SK-N-SH (cell line): ENCODE measurements around the gene C16orf87. TPM values are rescaled to one million over a fixed set of nuclear protein-coding genes. Genes with fewer than 3 reads are reported as not detected.

ENCODE experiments used
- CTCF ChIA-PET: fragments of 300-600, 350-600 bp; formaldehyde crosslinking; extraction: SDS; loops from one replicate; lab custom pipeline; 2021; lab: Yijun Ruan, JAX
- POLR2A ChIA-PET: fragments of 350-600 bp; sonication (Branson Sonifier 250); formaldehyde crosslinking; extraction: SDS; loops from one replicate; lab custom pipeline; 2020; ENCODE audit warnings: antibody characterized with exemption, inconsistent platforms; lab: Yijun Ruan, JAX
- DNase-seq: peaks from one replicate; pipeline ENCODE4 v3.0.0; 2012
- H2AFZ ChIP-seq: fragments of 200-600 bp; sonication (generic); 2 replicates; pipeline ENCODE4 v1.8.1; 2016; ENCODE audit warnings: antibody characterized with exemption, mild to moderate bottlenecking, low read depth
- H3F3A ChIP-seq: fragments of 200-600 bp; sonication (generic); replicated peaks from 2 replicates; pipeline ENCODE3; 2016; ENCODE audit warnings: antibody characterized with exemption, mild to moderate bottlenecking; ENCODE audit not compliant: insufficient read depth
- H3K27ac ChIP-seq, 2 experiments: fragments of 200-500 bp in 1 of 2; fragments of 200-600 bp in 1 of 2; sonication (Bioruptor generic) in 1 of 2; sonication (generic), shearing (Covaris generic) in 1 of 2; 2 replicates each; pipeline versions ENCODE4 v1.5.1 to v1.6.1; 2014 to 2016; ENCODE audit warnings: low read depth in 2 of 2, inconsistent platforms in 1 of 2, low read length in 1 of 2, mild to moderate bottlenecking in 1 of 2, mixed read lengths in 1 of 2
- H3K27me3 ChIP-seq: fragments of 200-600 bp; sonication (generic), shearing (Covaris generic); 2 replicates; pipeline ENCODE4 v1.6.1; 2016; ENCODE audit warnings: mixed run types; ENCODE audit not compliant: insufficient read depth
- H3K36me3 ChIP-seq, 2 experiments: fragments of 200-500 bp in 1 of 2; fragments of 200-600 bp in 1 of 2; sonication (Bioruptor generic) in 1 of 2; sonication (generic) in 1 of 2; replicated peaks in 1 of 2; 2 replicates each; pipeline versions ENCODE3 to v1.5.1; 2014 to 2016; ENCODE audit warnings: low read length in 1 of 2, mild to moderate bottlenecking in 1 of 2; ENCODE audit not compliant: insufficient read depth in 2 of 2, control insufficient read depth in 1 of 2
- H3K4me1 ChIP-seq, 2 experiments: fragments of 200-500 bp in 1 of 2; fragments of 200-600 bp in 1 of 2; sonication (Bioruptor generic) in 1 of 2; sonication (generic), shearing (Covaris generic) in 1 of 2; 2 replicates each; pipeline versions ENCODE4 v1.5.1 to v1.6.1; 2014 to 2016; ENCODE audit warnings: low read depth in 1 of 2, low read length in 1 of 2, mixed run types in 1 of 2; ENCODE audit not compliant: insufficient read depth in 2 of 2, control insufficient read depth in 1 of 2
- H3K4me2 ChIP-seq: fragments of 200-600 bp; sonication (generic), shearing (Covaris generic); 2 replicates; pipeline ENCODE4 v1.6.1; 2017; ENCODE audit warnings: mixed run types
- H3K4me3 ChIP-seq, 2 experiments: fragments of 200-500 bp in 1 of 2; fragments of 200-600 bp in 1 of 2; sonication (Bioruptor generic) in 1 of 2; sonication (generic), shearing (Covaris generic) in 1 of 2; 2 replicates each; pipeline versions ENCODE4 v1.5.1 to v1.8.1; 2014 to 2016; ENCODE audit warnings: low read depth in 2 of 2, inconsistent platforms in 1 of 2, low read length in 1 of 2, mild to moderate bottlenecking in 1 of 2, mixed read lengths in 1 of 2, moderate library complexity in 1 of 2
- H3K79me2 ChIP-seq: fragments of 200-600 bp; sonication (generic); 2 replicates; pipeline ENCODE4 v1.8.1; 2017; ENCODE audit warnings: mild to moderate bottlenecking; ENCODE audit not compliant: insufficient read depth
- H3K9ac ChIP-seq: fragments of 200-600 bp; sonication (generic); 2 replicates; pipeline ENCODE4 v1.6.1; 2017; ENCODE audit warnings: mixed run types
- H3K9me2 ChIP-seq: fragments of 200-600 bp; sonication (generic); 2 replicates; pipeline ENCODE4 v1.6.1; 2017; ENCODE audit warnings: mixed run types
- H3K9me3 ChIP-seq: fragments of 200-600 bp; sonication (generic); 2 replicates; pipeline ENCODE4 v1.6.1; 2017; ENCODE audit warnings: mixed run types, mild to moderate bottlenecking, moderate library complexity
- H4K20me1 ChIP-seq: fragments of 200-600 bp; sonication (generic); 2 replicates; pipeline ENCODE4 v1.6.1; 2017; ENCODE audit warnings: mild to moderate bottlenecking, mixed run types; ENCODE audit not compliant: insufficient read depth
- CHD2 ChIP-seq: fragments of 150-350 bp; IDR thresholded peaks from 2 replicates; pipeline ENCODE4 v1.6.1; 2018; ENCODE audit warnings: low read length; ENCODE audit not compliant: partially characterized antibody
- ELF1 ChIP-seq: IDR thresholded peaks from 2 replicates; pipeline ENCODE4 v1.4.0; 2012
- EZH2phosphoT487 ChIP-seq: fragments of 200-600 bp; sonication (generic); IDR thresholded peaks from 2 replicates; pipeline ENCODE4 v1.6.1; 2017; ENCODE audit warnings: low read depth, mixed run types, mild to moderate bottlenecking, antibody characterized with exemption, moderate library complexity, borderline replicate concordance
- FOXJ3 ChIP-seq: sonication (generic); formaldehyde crosslinking; IDR thresholded peaks from 2 replicates; pipeline ENCODE4 v1.5.1; 2020; ENCODE audit warnings: mild to moderate bottlenecking, missing genetic modification reagents
- GATA2 ChIP-seq: sonication (generic); formaldehyde crosslinking; IDR thresholded peaks from 2 replicates; pipeline ENCODE4 v1.5.0; 2020; ENCODE audit warnings: mild to moderate bottlenecking, missing genetic modification reagents
- JUND ChIP-seq: IDR thresholded peaks from 2 replicates; pipeline ENCODE4 v1.4.0; 2012
- NRF1 ChIP-seq: IDR thresholded peaks from 2 replicates; pipeline ENCODE4 v1.6.1; 2012; ENCODE audit warnings: low read depth, mild to moderate bottlenecking, low read length
- POLR2AphosphoS5 ChIP-seq: IDR thresholded peaks from 2 replicates; pipeline ENCODE4 v1.6.1; 2012; ENCODE audit warnings: low read depth, low read length
- RAD21 ChIP-seq: IDR thresholded peaks from 2 replicates; pipeline ENCODE4 v1.6.1; 2012; ENCODE audit warnings: mild to moderate bottlenecking, low read length
- RCOR1 ChIP-seq: fragments of 150-350 bp; IDR thresholded peaks from 2 replicates; pipeline ENCODE4 v1.6.1; 2017; ENCODE audit warnings: antibody characterized with exemption, low read length
- RFX5 ChIP-seq: IDR thresholded peaks from 2 replicates; pipeline ENCODE4 v1.6.1; 2012; ENCODE audit warnings: mild to moderate bottlenecking, improper control_type of control experiment, low read length
- SIN3A ChIP-seq: IDR thresholded peaks from 2 replicates; pipeline ENCODE4 v1.6.1; 2012; ENCODE audit warnings: low read depth, mild to moderate bottlenecking, low read length, moderate library complexity, borderline replicate concordance
- TAF1 ChIP-seq: IDR thresholded peaks from 2 replicates; pipeline ENCODE4 v1.6.1; 2012; ENCODE audit warnings: low read depth, mild to moderate bottlenecking, low read length, moderate library complexity, borderline replicate concordance
- TCF12 ChIP-seq: IDR thresholded peaks from 2 replicates; pipeline ENCODE4 v1.4.0; 2012
- USF2 ChIP-seq: fragments of 150-350 bp; IDR thresholded peaks from 2 replicates; pipeline ENCODE4 v1.6.1; 2017; ENCODE audit warnings: antibody characterized with exemption, low read length, low read depth, borderline replicate concordance
- YY1 ChIP-seq: IDR thresholded peaks from 2 replicates; pipeline ENCODE4 v1.4.0; 2012; ENCODE audit warnings: low read depth, mild to moderate bottlenecking
- WGBS: methylation state at CpG from one replicate; pipeline ENCODE4 v1.1.6; 2017; ENCODE audit warnings: low lambda C conversion rate; 5-methylcytosine and 5-hydroxymethylcytosine counted together
- polyA plus RNA-seq, 3 experiments: library from polyadenylated mRNA; depleted of rRNA; stranded (reverse); fragments of >200 nt; gene quantifications; 2 replicates each; pipeline ENCODE4 v1.2.3, GENCODE V29; 2012
- TF ChIP-seq, protein P1 (sequence below): IDR thresholded peaks from 2 replicates; pipeline ENCODE4 v1.4.0; 2012; ENCODE audit warnings: low read depth, borderline replicate concordance
- TF ChIP-seq, protein P2 (sequence below): IDR thresholded peaks from 2 replicates; pipeline ENCODE4 v1.4.0; 2012; ENCODE audit warnings: low read depth
- TF ChIP-seq, protein P3 (sequence below): IDR thresholded peaks from 2 replicates; pipeline ENCODE4; 2012

The C16orf87 gene
- polyA plus RNA-seq, 1 of the 3 experiments (the other 2 are of a cell fraction) = 3.5 TPM

DNA sequence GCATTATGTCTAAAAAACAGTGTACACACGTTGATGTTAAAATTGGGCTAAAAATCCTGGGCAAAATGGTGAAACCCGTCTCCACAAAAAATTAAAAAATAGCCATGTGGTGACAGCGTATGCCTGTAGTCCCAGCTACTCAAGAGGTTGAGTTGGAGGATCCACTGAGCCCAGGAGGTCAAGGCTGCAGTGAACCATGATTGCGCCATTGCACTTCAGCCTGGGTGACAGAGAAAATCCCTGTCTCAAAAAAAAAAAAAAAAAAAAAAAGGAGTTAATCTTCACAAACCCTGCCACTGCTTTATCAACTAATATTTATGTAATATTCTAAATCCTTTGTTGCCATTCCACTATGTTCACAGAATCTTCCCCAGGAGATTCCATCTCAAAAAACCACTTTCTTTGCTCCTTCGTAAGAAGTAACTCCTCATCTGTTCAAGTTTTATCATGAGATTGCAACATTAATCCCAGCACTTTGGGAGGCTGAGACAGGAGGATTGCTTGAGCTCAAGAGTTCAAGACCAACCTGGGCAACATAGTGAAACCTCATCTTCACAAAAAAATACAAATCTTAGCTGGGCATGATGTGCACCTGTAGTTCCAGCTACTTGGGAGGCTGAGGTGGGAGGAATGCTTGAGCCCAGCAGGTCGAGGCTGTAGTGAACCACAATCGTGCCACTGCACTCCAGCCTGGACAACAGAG is 1.9 kb upstream of the C16orf87 start:
- H2AFZ ChIP-seq = no peak overlapping the region
- WGBS = 78% methylated on average over 6 of the region's 7 CpGs
- no peaks in the 10 kb centered on the region for H3K36me3 ChIP-seq
- no peaks in the 10 kb centered on the region; the same call in 1 of the 2 replicates for H3K9me2 ChIP-seq
- DNase-seq = no peak
- no peak overlapping the region for H3K4me2 ChIP-seq
- no peak overlapping the region for H3K9ac ChIP-seq
- peaks cover 4 to 7% of the 10 kb centered on the region in 2 experiments; a peak in 2 of 4 replicates for H3K4me1 ChIP-seq
- CTCF ChIA-PET = interaction anchor here (1.4 to 2.0 kb wide), 5 partner anchors 21 to 97 kb away, joined by 3 to 8 read pairs (median 5); no protein-coding TSS in a partner anchor
- no peaks in the 10 kb centered on the region for H3K27me3 ChIP-seq
- TF ChIP-seq TAF1 = no peak
- no peak for TF ChIP-seq TCF12
- TF ChIP-seq FOXJ3 (CRISPR knock-in tag) = no peak
- TF ChIP-seq RAD21 = no peak
- TF ChIP-seq, protein P1, sequence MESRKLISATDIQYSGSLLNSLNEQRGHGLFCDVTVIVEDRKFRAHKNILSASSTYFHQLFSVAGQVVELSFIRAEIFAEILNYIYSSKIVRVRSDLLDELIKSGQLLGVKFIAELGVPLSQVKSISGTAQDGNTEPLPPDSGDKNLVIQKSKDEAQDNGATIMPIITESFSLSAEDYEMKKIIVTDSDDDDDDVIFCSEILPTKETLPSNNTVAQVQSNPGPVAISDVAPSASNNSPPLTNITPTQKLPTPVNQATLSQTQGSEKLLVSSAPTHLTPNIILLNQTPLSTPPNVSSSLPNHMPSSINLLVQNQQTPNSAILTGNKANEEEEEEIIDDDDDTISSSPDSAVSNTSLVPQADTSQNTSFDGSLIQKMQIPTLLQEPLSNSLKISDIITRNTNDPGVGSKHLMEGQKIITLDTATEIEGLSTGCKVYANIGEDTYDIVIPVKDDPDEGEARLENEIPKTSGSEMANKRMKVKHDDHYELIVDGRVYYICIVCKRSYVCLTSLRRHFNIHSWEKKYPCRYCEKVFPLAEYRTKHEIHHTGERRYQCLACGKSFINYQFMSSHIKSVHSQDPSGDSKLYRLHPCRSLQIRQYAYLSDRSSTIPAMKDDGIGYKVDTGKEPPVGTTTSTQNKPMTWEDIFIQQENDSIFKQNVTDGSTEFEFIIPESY = no peak
- TF ChIP-seq, protein P2, sequence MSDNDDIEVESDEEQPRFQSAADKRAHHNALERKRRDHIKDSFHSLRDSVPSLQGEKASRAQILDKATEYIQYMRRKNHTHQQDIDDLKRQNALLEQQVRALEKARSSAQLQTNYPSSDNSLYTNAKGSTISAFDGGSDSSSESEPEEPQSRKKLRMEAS = no peak
- no peak for TF ChIP-seq ELF1
- TF ChIP-seq USF2 = no peak
- TF ChIP-seq CHD2 = no peak
- TF ChIP-seq POLR2AphosphoS5 = no peak
- TF ChIP-seq SIN3A = no peak
- TF ChIP-seq JUND = no peak
- no peak for TF ChIP-seq NRF1
- TF ChIP-seq EZH2phosphoT487 = no peak
- no peak for TF ChIP-seq RCOR1
- no peak for TF ChIP-seq YY1
- no peak for TF ChIP-seq GATA2 (CRISPR knock-in tag)
- TF ChIP-seq, protein P3, sequence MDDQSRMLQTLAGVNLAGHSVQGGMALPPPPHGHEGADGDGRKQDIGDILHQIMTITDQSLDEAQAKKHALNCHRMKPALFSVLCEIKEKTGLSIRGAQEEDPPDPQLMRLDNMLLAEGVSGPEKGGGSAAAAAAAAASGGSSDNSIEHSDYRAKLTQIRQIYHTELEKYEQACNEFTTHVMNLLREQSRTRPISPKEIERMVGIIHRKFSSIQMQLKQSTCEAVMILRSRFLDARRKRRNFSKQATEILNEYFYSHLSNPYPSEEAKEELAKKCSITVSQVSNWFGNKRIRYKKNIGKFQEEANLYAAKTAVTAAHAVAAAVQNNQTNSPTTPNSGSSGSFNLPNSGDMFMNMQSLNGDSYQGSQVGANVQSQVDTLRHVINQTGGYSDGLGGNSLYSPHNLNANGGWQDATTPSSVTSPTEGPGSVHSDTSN = no peak
- no peak for TF ChIP-seq RFX5
- H3K9me3 ChIP-seq = no peaks in the 10 kb centered on the region
- peaks cover 27% of the 10 kb centered on the region for H3K79me2 ChIP-seq
- POLR2A ChIA-PET = no interaction called here
- H3K4me3 ChIP-seq = no peak overlapping the region
- H3K27ac ChIP-seq = no peak overlapping the region
- peaks cover 23% of the 10 kb centered on the region for H3F3A ChIP-seq
- H4K20me1 ChIP-seq = no peaks in the 10 kb centered on the region
